Liver (tissue), 9 donors: Measurements from ENCODE around the gene TMEM31. TPM values are rescaled to one million over a fixed set of nuclear protein-coding genes. Genes with fewer than 3 reads are reported as not detected.
A peak's percentile ranks its signal among the peaks of the same experiment; 100 is the strongest.

Experiments used
- DNase-seq: peaks from one replicate; pipeline ENCODE4 v3.0.0-alpha.2; 2017; ENCODE audit warnings: low spot score
- H3K27ac ChIP-seq, 2 donors: one replicate each; pipeline ENCODE4 v1.7.0; 2013; ENCODE audit warnings: inconsistent platforms in 2 of 2, low read length in 2 of 2, control low read depth in 1 of 2, low read depth in 1 of 2, mild to moderate bottlenecking in 1 of 2
- H3K27me3 ChIP-seq, 4 donors: one replicate each; pipeline versions ENCODE4 v1.6.1 to v1.7.0; 2013; ENCODE audit warnings: low read length in 3 of 4, inconsistent platforms in 1 of 4, mild to moderate bottlenecking in 1 of 4, moderate library complexity in 1 of 4; ENCODE audit not compliant: control insufficient read depth in 4 of 4, insufficient read depth in 4 of 4
- H3K36me3 ChIP-seq, 4 donors: one replicate each; pipeline versions ENCODE4 v1.6.1 to v1.7.0; 2013; ENCODE audit warnings: low read length in 3 of 4, mild to moderate bottlenecking in 3 of 4, low read depth in 1 of 4, moderate library complexity in 1 of 4; ENCODE audit not compliant: control insufficient read depth in 4 of 4, insufficient read depth in 3 of 4
- H3K4me1 ChIP-seq, 4 donors: one replicate each; pipeline versions ENCODE4 v1.6.1 to v1.7.0; 2013; ENCODE audit warnings: low read length in 3 of 4, mild to moderate bottlenecking in 3 of 4, moderate library complexity in 1 of 4; ENCODE audit not compliant: control insufficient read depth in 4 of 4, insufficient read depth in 4 of 4
- H3K4me3 ChIP-seq, 3 donors: one replicate each; pipeline versions ENCODE4 v1.6.1 to v1.7.0; 2013; ENCODE audit warnings: low read length in 3 of 3, control low read depth in 1 of 3, low read depth in 1 of 3, mild to moderate bottlenecking in 1 of 3
- H3K9ac ChIP-seq, 2 donors: one replicate each; pipeline ENCODE4 v1.7.0; 2013; ENCODE audit warnings: low read length in 2 of 2, mild to moderate bottlenecking in 2 of 2, moderate library complexity in 2 of 2, control low read depth in 1 of 2, low read depth in 1 of 2
- H3K9me3 ChIP-seq, 4 donors: one replicate each; pipeline versions ENCODE4 v1.6.1 to v1.7.0; 2013; ENCODE audit warnings: low read length in 3 of 4; ENCODE audit not compliant: control insufficient read depth in 4 of 4
- ATF3 ChIP-seq: IDR thresholded peaks from 2 replicates; pipeline ENCODE4 v1.6.1; 2016; ENCODE audit warnings: antibody characterized with exemption
- CTCF ChIP-seq: fragments of 150-350 bp; IDR thresholded peaks from 2 replicates; pipeline ENCODE4 v1.5.1; 2017; ENCODE audit warnings: improper control_type of control experiment, low read depth, low read length; ENCODE audit not compliant: missing input control
- EGR1 ChIP-seq, 2 donors: IDR thresholded peaks; 2 replicates each; pipeline ENCODE4 v1.6.1; 2016 to 2018; ENCODE audit warnings: antibody characterized with exemption in 2 of 2, low read depth in 2 of 2
- FOXA1 ChIP-seq: IDR thresholded peaks from 2 replicates; pipeline ENCODE4 v1.6.1; 2016; ENCODE audit warnings: antibody characterized with exemption
- FOXA2 ChIP-seq: IDR thresholded peaks from 2 replicates; pipeline ENCODE4 v1.6.1; 2016; ENCODE audit warnings: antibody characterized with exemption
- GABPA ChIP-seq, 2 donors: IDR thresholded peaks in 1 of 2; conservative IDR thresholded peaks in 1 of 2; 2 replicates each; pipeline ENCODE4 v1.6.1; 2016; ENCODE audit warnings: antibody characterized with exemption in 2 of 2, mild to moderate bottlenecking in 1 of 2, moderate library complexity in 1 of 2
- HNF4A ChIP-seq, 2 donors: conservative IDR thresholded peaks; 2 replicates each; pipeline ENCODE4 v1.6.1; 2016; ENCODE audit warnings: antibody characterized with exemption in 2 of 2, mild to moderate bottlenecking in 2 of 2
- HNF4G ChIP-seq: IDR thresholded peaks from 2 replicates; pipeline ENCODE4 v1.6.1; 2016; ENCODE audit warnings: antibody characterized with exemption
- JUND ChIP-seq, 2 donors: IDR thresholded peaks; 2 replicates each; pipeline ENCODE4 v1.6.1; 2016; ENCODE audit warnings: antibody characterized with exemption in 2 of 2
- MAX ChIP-seq: IDR thresholded peaks from 2 replicates; pipeline ENCODE4 v1.6.1; 2016; ENCODE audit warnings: antibody characterized with exemption
- NR2F2 ChIP-seq: IDR thresholded peaks from 2 replicates; pipeline ENCODE4 v1.6.1; 2016; ENCODE audit warnings: antibody characterized with exemption
- RAD21 ChIP-seq, 2 donors: IDR thresholded peaks; 2 replicates each; pipeline ENCODE4 v1.6.1; 2016; ENCODE audit warnings: antibody characterized with exemption in 2 of 2, mild to moderate bottlenecking in 2 of 2
- REST ChIP-seq: IDR thresholded peaks from 2 replicates; pipeline ENCODE4 v1.6.1; 2016; ENCODE audit warnings: antibody characterized with exemption, mild to moderate bottlenecking
- RXRA ChIP-seq, 2 donors: IDR thresholded peaks; 2 replicates each; pipeline ENCODE4 v1.6.1; 2017 to 2018; ENCODE audit warnings: antibody characterized with exemption in 2 of 2, mild to moderate bottlenecking in 1 of 2
- SP1 ChIP-seq: IDR thresholded peaks from 2 replicates; pipeline ENCODE4 v1.6.1; 2018; ENCODE audit warnings: antibody characterized with exemption, mild to moderate bottlenecking
- TAF1 ChIP-seq: conservative IDR thresholded peaks from 2 replicates; pipeline ENCODE4 v1.6.1; 2016; ENCODE audit warnings: antibody characterized with exemption, mild to moderate bottlenecking
- YY1 ChIP-seq: IDR thresholded peaks from 2 replicates; pipeline ENCODE4 v1.6.1; 2016; ENCODE audit warnings: antibody characterized with exemption, mild to moderate bottlenecking
- ZBTB33 ChIP-seq: IDR thresholded peaks from 2 replicates; pipeline ENCODE4 v1.6.1; 2016; ENCODE audit warnings: antibody characterized with exemption
- whole genome bisulfite sequencing: extraction: QIAGEN DNeasy Blood & Tissue Kit; methylation state at CpG from one replicate; pipeline ENCODE4 v1.1.7; 2013; 5-methylcytosine and 5-hydroxymethylcytosine counted together
- polyA plus RNA-seq, 2 donors: library from polyadenylated mRNA; stranded (reverse) in 1 of 2; unstranded in 1 of 2; fragments of 200-250 nt in 1 of 2; fragments of >200 nt in 1 of 2; fragmentation: Nextera tagmentation in 1 of 2; extraction: Ambion mirVana in 1 of 2; gene quantifications; one replicate each; pipeline versions ENCODE4 v1.2.1 to v1.2.3, GENCODE V29; 2013 to 2015
- total RNA-seq, 2 donors: library from RNA; depleted of rRNA; stranded (reverse); fragments of >200 nt; gene quantifications; one replicate each; pipeline ENCODE4 v1.2.3, GENCODE V29; 2014
- donor health status: healthy.
- donor health status: healthy.
- donor health status: healthy.
- donor health status: healthy.
- donor health status: healthy.

The TMEM31 gene
- total and polyA plus RNA-seq, 4 donors: not detected

GRCh38 chrX:103685396-103685795 is 25.3 kb upstream of the TMEM31 start:
- H3K9me3 ChIP-seq: no peaks in the 10 kb centered on the region
- peak overlapping the region in 1 of 2 donors; percentile 91 for H3K9ac ChIP-seq
- peaks cover 0 to 20% (median 14%) of the 10 kb centered on the region in 4 donors for H3K36me3 ChIP-seq
- no peaks in the 10 kb centered on the region for H3K27me3 ChIP-seq
- no peak overlapping the region for H3K27ac ChIP-seq
- DNase-seq: no peak
- H3K4me3 ChIP-seq: peak overlapping the region; percentile 69 to 79 (median 78)
- no peak for TF ChIP-seq NR2F2
- no peak for TF ChIP-seq RXRA (IDR thresholded peaks at IDR 0.05)
- no peak for TF ChIP-seq ATF3
- TF ChIP-seq YY1: no peak
- TF ChIP-seq RAD21 (IDR thresholded peaks at IDR 0.05): no peak
- TF ChIP-seq CTCF: no peak
- TF ChIP-seq REST: no peak
- no peak for TF ChIP-seq SP1
- no peak for TF ChIP-seq MAX
- no peak for TF ChIP-seq FOXA2
- no peak for TF ChIP-seq GABPA (IDR thresholded peaks at IDR 0.05 in 1 of 2, conservative IDR thresholded peaks at IDR 0.05 in 1 of 2)
- no peak for TF ChIP-seq EGR1 (IDR thresholded peaks at IDR 0.05; ENCODE audit: low read depth in 2 of 2)
- no peak for TF ChIP-seq JUND (IDR thresholded peaks at IDR 0.05)
- TF ChIP-seq TAF1: no peak
- TF ChIP-seq HNF4A (conservative IDR thresholded peaks at IDR 0.05): no peak
- 6% methylated on average over 5 of the region's 5 CpGs for WGBS
- peaks cover 0 to 10% (median 1%) of the 10 kb centered on the region in 4 donors for H3K4me1 ChIP-seq

- H3K9me3 ChIP-seq: no peaks in the 10 kb centered on the region
- peak within 1 kb of the TSS; percentile 69 to 79 (median 78) for H3K4me3 ChIP-seq
- H3K9ac ChIP-seq: peak within 1 kb of the TSS; percentile 76 to 100
- H3K36me3 ChIP-seq: peaks cover 0 to 14% (median 11%) of the 10 kb centered on the region in 4 donors
- H3K4me1 ChIP-seq: peaks cover 0 to 10% (median 1%) of the 10 kb centered on the region in 4 donors
- DNase-seq: peak; percentile 81
- WGBS: under 1% methylated on average over 37 of the region's 37 CpGs
- peak within 1 kb of the TSS; percentile 96 to 100 for H3K27ac ChIP-seq
- no peaks in the 10 kb centered on the region for H3K27me3 ChIP-seq
- peak; percentile 15 for TF ChIP-seq ATF3
- TF ChIP-seq FOXA1: no peak
- no peak for TF ChIP-seq RAD21 (IDR thresholded peaks at IDR 0.05)
- peak; percentile 90 for TF ChIP-seq REST
- no peak for TF ChIP-seq MAX
- TF ChIP-seq NR2F2: no peak
- peak; percentile 96 for TF ChIP-seq YY1
- TF ChIP-seq HNF4G: no peak
- no peak for TF ChIP-seq FOXA2
- TF ChIP-seq JUND (IDR thresholded peaks at IDR 0.05): peak; percentile 28 to 61
- TF ChIP-seq ZBTB33: no peak
- no peak for TF ChIP-seq GABPA (IDR thresholded peaks at IDR 0.05 in 1 of 2, conservative IDR thresholded peaks at IDR 0.05 in 1 of 2)
- TF ChIP-seq TAF1: peak; percentile 94
These were observed 24.3 kb upstream of the TMEM31 start, which contains the start of gene MORF4L2 for GRCh38 chrX:103686199-103687072. TSS of gene MORF4L2 (minus strand) at chrX:103686699. CDS start at chrX:103677027, 9,672 bp downstream.
